Right atrium auricular region (tissue), 2 donors: Measurements from ENCODE around the gene KRT4. TPM values are rescaled to one million over a fixed set of nuclear protein-coding genes. Genes with fewer than 3 reads are reported as not detected.

Experiments
- DNase-seq: peaks from one replicate; pipeline ENCODE4 v3.0.0-alpha.2; 2019; ENCODE audit warnings: low spot score
- H3K27ac ChIP-seq, 2 donors: fragments of 200-600 bp; sonication (generic); 1 replicate in 1 of 2; 2 replicates in 1 of 2; pipeline ENCODE4 v1.5.1; 2016 to 2019
- H3K27me3 ChIP-seq, 2 donors: fragments of 200-600 bp; sonication (generic); one replicate each; pipeline versions ENCODE4 v1.5.1 to v1.6.0; 2017 to 2019
- H3K36me3 ChIP-seq: fragments of 200-600 bp; sonication (generic); one replicate; pipeline ENCODE4 v1.5.1; 2016
- H3K4me1 ChIP-seq, 2 donors: fragments of 200-600 bp; sonication (generic); one replicate each; pipeline versions ENCODE4 v1.5.1 to v1.6.0; 2017 to 2019
- H3K4me3 ChIP-seq, 2 donors: fragments of 200-600 bp; sonication (generic); 1 replicate in 1 of 2; 2 replicates in 1 of 2; pipeline ENCODE4 v1.5.1; 2017 to 2019; ENCODE audit warnings: mild to moderate bottlenecking in 1 of 2, moderate library complexity in 1 of 2
- H3K9me3 ChIP-seq, 2 donors: fragments of 200-600 bp; sonication (generic); one replicate each; pipeline ENCODE4 v1.5.1; 2019
- CTCF ChIP-seq, 2 donors: fragments of 200-600 bp; sonication (generic); IDR thresholded peaks; one replicate each; pipeline ENCODE4 v1.5.1; 2019; ENCODE audit warnings: antibody characterized with exemption in 2 of 2
- total RNA-seq, 2 donors: library from RNA; depleted of rRNA; stranded (reverse); fragments of >200 nt; gene quantifications; one replicate each; pipeline ENCODE4 v1.1.0, GENCODE V29; 2016

Gene KRT4
- total RNA-seq = not detected

GRCh38 chr12:52813885-52814709 is at the start of gene KRT4:
KRT4 (minus strand) TSS chr12:52814116; CDS start chr12:52814058, 58 bp downstream.
- no peaks in the 10 kb centered on the region for H3K27me3 ChIP-seq
- H3K27ac ChIP-seq = no peak within 1 kb of the TSS
- H3K4me3 ChIP-seq = no peak within 1 kb of the TSS
- DNase-seq = no peak
- no peaks in the 10 kb centered on the region for H3K9me3 ChIP-seq
- TF ChIP-seq CTCF (IDR thresholded peaks at IDR 0.05) = no peak
- H3K36me3 ChIP-seq = no peaks in the 10 kb centered on the region
- H3K4me1 ChIP-seq = no peaks in the 10 kb centered on the region

GRCh38 chr12:52862023-52862422 is 48.1 kb upstream of the KRT4 start:
- Histone ChIP-seq H3K36me3 (no peaks in the 10 kb centered on the region), H3K9me3 (no peaks in the 10 kb centered on the region), H3K27me3 (no peaks in the 10 kb centered on the region), H3K4me1 (peaks cover 0 to 9% of the 10 kb centered on the region in 2 donors), H3K27ac (no peak overlapping the region), H3K4me3 (no peak overlapping the region)
- TF ChIP-seq CTCF (IDR thresholded peaks at IDR 0.05) = no peak
- DNase-seq = no peak

GRCh38 chr12:52861511-52861910 is 47.6 kb upstream of the KRT4 start:
- no peaks in the 10 kb centered on the region for H3K36me3 ChIP-seq
- DNase-seq = no peak
- no peak overlapping the region for H3K4me3 ChIP-seq
- no peaks in the 10 kb centered on the region for H3K27me3 ChIP-seq
- peaks cover 0 to 9% of the 10 kb centered on the region in 2 donors for H3K4me1 ChIP-seq
- TF ChIP-seq CTCF (IDR thresholded peaks at IDR 0.05) = no peak
- H3K27ac ChIP-seq = no peak overlapping the region
- no peaks in the 10 kb centered on the region for H3K9me3 ChIP-seq

- Histone ChIP-seq H3K4me1 (peaks cover 0 to 9% of the 10 kb centered on the region in 2 donors), H3K4me3 (no peak overlapping the region), H3K27ac (no peak overlapping the region), H3K9me3 (no peaks in the 10 kb centered on the region), H3K36me3 (no peaks in the 10 kb centered on the region), H3K27me3 (no peaks in the 10 kb centered on the region)
- TF ChIP-seq CTCF (IDR thresholded peaks at IDR 0.05) = no peak
- DNase-seq = no peak
Measured at GRCh38 chr12:52860102-52860823, 46.3 kb upstream of the KRT4 start.

GRCh38 chr12:52857500-52857899 is 43.6 kb upstream of the KRT4 start:
- no peaks in the 10 kb centered on the region for H3K36me3 ChIP-seq
- no peaks in the 10 kb centered on the region for H3K27me3 ChIP-seq
- no peak for DNase-seq
- no peaks in the 10 kb centered on the region for H3K9me3 ChIP-seq
- H3K4me1 ChIP-seq = peaks cover 0 to 9% of the 10 kb centered on the region in 2 donors
- no peak overlapping the region for H3K27ac ChIP-seq
- TF ChIP-seq CTCF (IDR thresholded peaks at IDR 0.05) = no peak
- H3K4me3 ChIP-seq = no peak overlapping the region
